Prostate gland (tissue), 2 donors: ENCODE results near the gene AFAP1. TPM values are rescaled to one million over a fixed set of nuclear protein-coding genes. Genes with fewer than 3 reads are reported as not detected.

Source experiments
- DNase-seq: peaks from one replicate; pipeline ENCODE4 v3.0.0-alpha.2; 2019; ENCODE audit warnings: low spot score
- H3K27ac ChIP-seq, 2 donors: fragments of 200-600 bp; sonication (generic); 2 replicates each; pipeline ENCODE4 v1.5.1; 2017 to 2019
- H3K27me3 ChIP-seq: fragments of 200-600 bp; sonication (generic); replicated peaks from 2 replicates; pipeline ENCODE4 v1.5.1; 2019; ENCODE audit not compliant: insufficient read depth
- H3K36me3 ChIP-seq, 2 donors: fragments of 200-600 bp; sonication (generic); 1 replicate in 1 of 2; 2 replicates in 1 of 2; pipeline versions ENCODE4 v1.5.1 to v1.8.1; 2017 to 2019
- H3K4me1 ChIP-seq: fragments of 200-600 bp; sonication (generic); replicated peaks from 2 replicates; pipeline ENCODE4 v1.5.1; 2019
- H3K4me3 ChIP-seq, 2 donors: fragments of 200-600 bp; sonication (generic); 2 replicates each; pipeline ENCODE4 v1.5.1; 2017 to 2019
- H3K9me3 ChIP-seq: fragments of 200-600 bp; sonication (generic); 2 replicates; pipeline ENCODE4 v1.5.1; 2017
- POLR2A ChIP-seq: fragments of 450-650 bp; IDR thresholded peaks from one replicate; pipeline ENCODE4 v1.6.1; 2016; ENCODE audit warnings: antibody characterized with exemption, mild to moderate bottlenecking
- POLR2AphosphoS5 ChIP-seq: sonication (generic); formaldehyde crosslinking; IDR thresholded peaks from one replicate; pipeline ENCODE4 v1.6.1; 2017; ENCODE audit warnings: antibody characterized with exemption
- WGBS: methylation state at CpG from one replicate; pipeline ENCODE4 v1.1.5; 2018; 5-methylcytosine and 5-hydroxymethylcytosine counted together
- intact Hi-C: fragments of 100-400 bp; cut with DNase I; formaldehyde crosslinking; loops from one replicate; pipeline ENCODE4 v1.14.2; 2022
- total RNA-seq, 2 donors: library from RNA; depleted of rRNA; stranded (reverse); fragments of >200 nt; gene quantifications; one replicate each; pipeline ENCODE4 v1.1.0, GENCODE V29; 2016
- TF ChIP-seq, protein P1 (sequence below), 4 experiments: fragments of 200-600 bp in 2 of 4; fragments of 450-650 bp in 2 of 4; sonication (generic) in 2 of 4; IDR thresholded peaks; 1 replicate in 3 of 4; 2 replicates in 1 of 4; pipeline ENCODE4 v1.5.1; 2016 to 2019; ENCODE audit warnings: antibody characterized with exemption in 4 of 4, mild to moderate bottlenecking in 2 of 4, moderate library complexity in 2 of 4

Gene AFAP1
- total RNA-seq, 2 donors from 2014 or later: 17.5 to 19.8 TPM

DNA sequence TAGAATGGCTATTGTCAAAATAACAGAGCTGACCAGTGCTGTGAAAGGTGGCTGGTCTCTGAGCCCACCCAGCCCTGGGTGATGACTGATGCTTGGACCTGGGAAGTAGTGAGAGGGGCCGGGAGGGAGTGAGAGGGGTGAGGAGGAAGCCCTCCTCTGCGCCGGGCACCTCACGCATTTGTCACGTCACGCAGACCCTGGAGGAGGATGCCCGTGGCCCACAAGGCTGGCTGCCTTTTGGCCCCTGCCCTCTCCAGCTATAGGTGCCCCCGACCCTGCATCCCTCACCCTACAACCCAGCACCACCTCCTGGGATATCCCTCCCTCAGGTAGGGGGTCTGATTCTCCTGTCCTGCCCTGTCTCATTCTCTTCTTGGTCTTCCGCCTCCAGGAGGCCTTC lies 207.4 kb downstream of the AFAP1 start:
- intact Hi-C loops: no loop called here
- DNase-seq: no peak
- Histone ChIP-seq H3K4me3 (no peak overlapping the region), H3K27me3 (no peaks in the 10 kb centered on the region), H3K27ac (no peak overlapping the region), H3K36me3 (no peaks in the 10 kb centered on the region), H3K4me1 (no peaks in the 10 kb centered on the region), H3K9me3 (no peaks in the 10 kb centered on the region)
- WGBS: 91% methylated on average over 9 of the region's 9 CpGs
- TF ChIP-seq POLR2AphosphoS5 (no peak), POLR2A (no peak)
- TF ChIP-seq, protein P1, sequence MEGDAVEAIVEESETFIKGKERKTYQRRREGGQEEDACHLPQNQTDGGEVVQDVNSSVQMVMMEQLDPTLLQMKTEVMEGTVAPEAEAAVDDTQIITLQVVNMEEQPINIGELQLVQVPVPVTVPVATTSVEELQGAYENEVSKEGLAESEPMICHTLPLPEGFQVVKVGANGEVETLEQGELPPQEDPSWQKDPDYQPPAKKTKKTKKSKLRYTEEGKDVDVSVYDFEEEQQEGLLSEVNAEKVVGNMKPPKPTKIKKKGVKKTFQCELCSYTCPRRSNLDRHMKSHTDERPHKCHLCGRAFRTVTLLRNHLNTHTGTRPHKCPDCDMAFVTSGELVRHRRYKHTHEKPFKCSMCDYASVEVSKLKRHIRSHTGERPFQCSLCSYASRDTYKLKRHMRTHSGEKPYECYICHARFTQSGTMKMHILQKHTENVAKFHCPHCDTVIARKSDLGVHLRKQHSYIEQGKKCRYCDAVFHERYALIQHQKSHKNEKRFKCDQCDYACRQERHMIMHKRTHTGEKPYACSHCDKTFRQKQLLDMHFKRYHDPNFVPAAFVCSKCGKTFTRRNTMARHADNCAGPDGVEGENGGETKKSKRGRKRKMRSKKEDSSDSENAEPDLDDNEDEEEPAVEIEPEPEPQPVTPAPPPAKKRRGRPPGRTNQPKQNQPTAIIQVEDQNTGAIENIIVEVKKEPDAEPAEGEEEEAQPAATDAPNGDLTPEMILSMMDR (IDR thresholded peaks at IDR 0.05): no peak

DNA sequence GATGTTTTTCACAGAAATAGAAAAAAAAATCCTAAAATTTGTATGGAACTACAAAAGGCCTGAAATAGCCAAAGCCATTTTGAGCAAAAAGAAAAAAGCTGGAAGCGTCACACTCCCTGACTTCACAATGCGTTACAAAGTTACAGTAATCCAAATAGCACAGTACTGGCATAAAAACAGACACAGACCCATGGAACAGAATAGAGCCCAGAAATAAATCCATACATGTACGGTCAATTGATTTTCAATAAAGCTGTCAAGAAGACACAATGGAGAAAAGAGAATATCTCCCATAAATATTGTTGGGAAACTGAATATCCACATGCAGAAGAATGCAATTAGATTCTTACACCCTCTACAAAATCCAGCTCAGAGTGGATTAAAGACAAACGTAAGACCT lies 208.2 kb downstream of the AFAP1 start:
- no peak overlapping the region for H3K4me3 ChIP-seq
- 58% methylated on average over 4 of the region's 4 CpGs for WGBS
- no peaks in the 10 kb centered on the region for H3K36me3 ChIP-seq
- TF ChIP-seq POLR2A (no peak), POLR2AphosphoS5 (no peak)
- TF ChIP-seq, protein P1 (IDR thresholded peaks at IDR 0.05): no peak
- DNase-seq: no peak
- no peak overlapping the region for H3K27ac ChIP-seq
- H3K27me3 ChIP-seq: no peaks in the 10 kb centered on the region
- intact Hi-C loops: no loop called here
- H3K4me1 ChIP-seq: no peaks in the 10 kb centered on the region
- H3K9me3 ChIP-seq: no peaks in the 10 kb centered on the region

DNA sequence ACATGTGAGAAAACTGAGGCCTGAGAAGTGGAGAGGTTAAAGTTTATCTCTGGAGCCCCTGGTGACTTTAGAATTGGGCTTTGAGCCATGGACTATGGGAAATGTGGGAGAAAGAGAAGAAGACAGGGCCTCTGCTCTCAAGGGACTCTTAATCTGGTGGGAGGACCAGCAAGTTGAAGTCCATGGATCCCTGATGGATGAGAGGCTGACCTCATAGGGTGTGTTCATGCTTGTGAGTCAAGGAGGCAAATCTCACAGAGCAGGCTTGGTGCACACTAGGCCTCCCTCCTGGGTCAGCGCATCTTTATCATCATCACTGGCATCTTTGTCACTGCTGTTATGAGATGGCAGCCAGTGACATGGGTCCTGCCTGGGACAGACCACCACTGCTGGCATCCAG lies 211.9 kb downstream of the AFAP1 start:
- no peak overlapping the region for H3K4me3 ChIP-seq
- WGBS: 100% methylated on average over 1 of the region's 1 CpG
- H3K36me3 ChIP-seq: no peaks in the 10 kb centered on the region
- H3K4me1 ChIP-seq: no peaks in the 10 kb centered on the region
- TF ChIP-seq, protein P1 (IDR thresholded peaks at IDR 0.05): no peak
- no peak for TF ChIP-seq POLR2A
- TF ChIP-seq POLR2AphosphoS5: no peak
- intact Hi-C loops: no loop called here
- H3K9me3 ChIP-seq: no peaks in the 10 kb centered on the region
- no peaks in the 10 kb centered on the region for H3K27me3 ChIP-seq
- DNase-seq: no peak
- no peak overlapping the region for H3K27ac ChIP-seq

DNA sequence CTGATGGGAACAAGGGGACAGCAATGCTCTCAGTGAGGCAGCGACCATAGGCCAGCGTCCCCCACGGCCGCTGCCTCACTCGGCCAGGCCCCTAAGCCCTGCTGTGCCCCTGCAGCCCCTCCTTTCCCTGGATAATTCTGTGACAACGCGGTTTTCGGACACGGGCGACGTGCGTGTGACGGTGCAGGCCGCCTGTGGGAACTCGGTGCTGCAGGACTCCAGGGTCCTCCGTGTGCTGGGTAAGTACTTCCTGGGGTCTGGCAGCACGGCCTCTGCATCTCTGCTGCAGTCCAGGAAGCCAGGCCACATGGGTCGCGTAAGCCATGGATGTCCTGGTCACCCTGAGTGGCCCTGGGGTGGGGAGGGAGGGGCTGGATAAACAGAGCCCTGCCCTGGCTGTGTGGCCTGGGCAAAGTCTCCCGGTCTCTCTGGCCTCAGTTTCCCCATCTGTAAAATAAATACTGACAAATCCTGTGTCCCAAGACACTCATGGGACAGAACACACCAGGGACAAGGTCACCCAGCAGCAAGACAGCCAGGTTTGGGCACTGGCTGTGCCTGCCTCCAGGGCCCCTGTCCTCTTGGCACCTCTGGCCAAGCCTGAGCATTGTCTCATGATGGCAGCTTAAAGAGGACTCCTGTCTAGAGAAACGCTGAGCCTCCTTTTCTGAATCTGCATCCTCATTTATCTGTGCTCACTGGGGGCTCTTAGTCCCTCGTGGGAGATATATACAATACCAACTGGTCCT lies 212.8 kb downstream of the AFAP1 start:
- TF ChIP-seq, protein P1 (IDR thresholded peaks at IDR 0.05): no peak
- TF ChIP-seq POLR2AphosphoS5: no peak
- intact Hi-C loops: no loop called here
- H3K9me3 ChIP-seq: no peaks in the 10 kb centered on the region
- H3K27me3 ChIP-seq: no peaks in the 10 kb centered on the region
- no peaks in the 10 kb centered on the region for H3K36me3 ChIP-seq
- no peak for DNase-seq
- no peak overlapping the region for H3K27ac ChIP-seq
- no peak overlapping the region for H3K4me3 ChIP-seq
- H3K4me1 ChIP-seq: no peaks in the 10 kb centered on the region
- 92% methylated on average over 22 of the region's 22 CpGs for WGBS

DNA sequence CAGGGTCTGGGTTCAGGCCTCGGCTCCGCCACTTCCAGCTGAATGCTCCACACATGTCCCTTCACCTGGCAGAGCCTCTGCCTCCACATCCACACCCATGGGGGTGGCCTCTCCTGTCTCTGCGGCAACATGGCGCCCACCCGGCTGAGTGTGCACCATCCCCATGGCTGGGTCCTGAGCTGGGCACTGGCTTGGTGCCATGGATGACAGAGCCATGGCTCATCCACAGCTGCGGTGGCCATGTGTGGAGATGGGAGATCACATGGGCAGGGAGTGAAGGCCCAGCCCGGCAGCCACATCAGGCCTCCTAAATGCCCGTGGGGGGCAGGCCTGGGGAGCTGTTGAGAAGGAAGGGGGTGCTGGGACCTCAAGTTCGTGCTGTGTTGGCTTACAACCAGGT lies 213.7 kb downstream of the AFAP1 start:
- H3K9me3 ChIP-seq: no peaks in the 10 kb centered on the region
- intact Hi-C loops: no loop called here
- DNase-seq: no peak
- no peaks in the 10 kb centered on the region for H3K36me3 ChIP-seq
- H3K4me3 ChIP-seq: no peak overlapping the region
- no peak overlapping the region for H3K27ac ChIP-seq
- H3K27me3 ChIP-seq: no peaks in the 10 kb centered on the region
- TF ChIP-seq, protein P1 (IDR thresholded peaks at IDR 0.05): no peak
- TF ChIP-seq POLR2A: no peak
- TF ChIP-seq POLR2AphosphoS5: no peak
- 86% methylated on average over 9 of the region's 9 CpGs for WGBS
- no peaks in the 10 kb centered on the region for H3K4me1 ChIP-seq
